H1 (cell line): ENCODE measurements around the gene MCM5. TPM values are rescaled to one million over a fixed set of nuclear protein-coding genes. Genes with fewer than 3 reads are reported as not detected.

Experiments
- CTCF ChIA-PET: fragments of 300-600 bp; sonication (Branson Sonifier 250); formaldehyde crosslinking; loops from one replicate; lab custom pipeline; 2021; ENCODE audit not compliant: partially characterized antibody; lab: Charles Lee
- POLR2A ChIA-PET: fragments of 300-600 bp; sonication (Branson Sonifier 250); formaldehyde crosslinking; loops from one replicate; lab custom pipeline; 2021; ENCODE audit warnings: inconsistent platforms; ENCODE audit not compliant: partially characterized antibody; lab: Charles Lee
- DNase-seq, 2 experiments: peaks; one replicate each; pipeline versions ENCODE4 v3.0.0 to v3.0.0-alpha.2; 2010 to 2022; ENCODE audit warnings: low spot score in 2 of 2, low read depth in 1 of 2, mixed read lengths in 1 of 2
- FAIRE-seq: peaks from 2 replicates; lab custom pipeline; 2011; peaks lifted over from hg19 to GRCh38; lab: Jason Lieb, UNC
- H2AFZ ChIP-seq: 2 replicates; pipeline ENCODE4 v1.8.1; 2012; ENCODE audit warnings: low read length, inconsistent platforms
- H2AK5ac ChIP-seq: 2 replicates; pipeline ENCODE4 v1.6.1; 2013; ENCODE audit warnings: low read depth, low read length
- H2BK120ac ChIP-seq: replicated peaks from 2 replicates; pipeline ENCODE3; 2013; ENCODE audit warnings: low read depth, low read length, inconsistent platforms
- H2BK12ac ChIP-seq: 2 replicates; pipeline ENCODE4 v1.6.1; 2013; ENCODE audit warnings: low read depth, low read length
- H2BK15ac ChIP-seq: 2 replicates; pipeline ENCODE4 v1.6.1; 2013; ENCODE audit warnings: low read length
- H2BK20ac ChIP-seq: 2 replicates; pipeline ENCODE4 v1.6.1; 2013; ENCODE audit warnings: low read length
- H2BK5ac ChIP-seq: 2 replicates; pipeline ENCODE4 v1.6.1; 2013; ENCODE audit warnings: low read depth, low read length
- H3K14ac ChIP-seq: 2 replicates; pipeline ENCODE4 v1.6.1; 2013; ENCODE audit warnings: inconsistent platforms; ENCODE audit not compliant: insufficient read length
- H3K18ac ChIP-seq: 2 replicates; pipeline ENCODE4 v1.6.1; 2013; ENCODE audit warnings: low read length; ENCODE audit errors: extremely low read depth
- H3K23ac ChIP-seq: 2 replicates; pipeline ENCODE4 v1.6.1; 2013; ENCODE audit warnings: inconsistent platforms; ENCODE audit not compliant: insufficient read length
- H3K23me2 ChIP-seq: 2 replicates; pipeline ENCODE4 v1.6.1; 2013; ENCODE audit warnings: low read depth, low read length
- H3K27ac ChIP-seq: 2 replicates; pipeline ENCODE4 v1.6.1; 2011; ENCODE audit warnings: low read depth, low read length, inconsistent platforms
- H3K27me3 ChIP-seq, 4 experiments: replicated peaks in 1 of 4; 1 replicate in 1 of 4; 2 replicates in 3 of 4; pipeline versions ENCODE4 v1.6.1 to v1.8.1; 2011 to 2013; ENCODE audit warnings: low read length in 3 of 4, mild to moderate bottlenecking in 3 of 4, inconsistent platforms in 2 of 4, mixed read lengths in 2 of 4, moderate library complexity in 1 of 4; ENCODE audit not compliant: control insufficient read depth in 3 of 4, insufficient read depth in 3 of 4; ENCODE audit errors: extremely low read depth in 1 of 4
- H3K36me3 ChIP-seq, 4 experiments: 2 replicates each; pipeline versions ENCODE4 v1.6.1 to v1.8.1; 2011 to 2013; ENCODE audit warnings: mild to moderate bottlenecking in 4 of 4, low read length in 3 of 4, moderate library complexity in 2 of 4, control low read depth in 1 of 4, inconsistent platforms in 1 of 4; ENCODE audit not compliant: insufficient read depth in 4 of 4, control insufficient read depth in 2 of 4
- H3K4ac ChIP-seq: replicated peaks from 2 replicates; pipeline ENCODE3; 2013; ENCODE audit warnings: low read length, low read depth, mixed read lengths, inconsistent platforms; ENCODE audit not compliant: insufficient read length
- H3K4me1 ChIP-seq, 4 experiments: replicated peaks in 1 of 4; 1 replicate in 1 of 4; 2 replicates in 3 of 4; pipeline versions ENCODE4 v1.6.1 to v1.8.1; 2011 to 2013; ENCODE audit warnings: low read length in 3 of 4, inconsistent platforms in 2 of 4, mixed read lengths in 1 of 4; ENCODE audit not compliant: insufficient read depth in 4 of 4, control insufficient read depth in 3 of 4
- H3K4me2 ChIP-seq, 2 experiments: 2 replicates each; pipeline versions ENCODE4 v1.6.1 to v1.8.1; 2011 to 2013; ENCODE audit warnings: low read depth in 2 of 2, low read length in 2 of 2, control low read depth in 1 of 2, inconsistent platforms in 1 of 2, mild to moderate bottlenecking in 1 of 2; ENCODE audit not compliant: insufficient read depth in 1 of 2
- H3K4me3 ChIP-seq, 4 experiments: fragments of 200-600, 300-600 bp in 1 of 4; sonication (generic), shearing (Covaris generic), sonication (Bioruptor Twin) in 1 of 4; 2 replicates each; pipeline versions ENCODE4 v1.5.1 to v1.8.1; 2011 to 2016; ENCODE audit warnings: low read length in 4 of 4, low read depth in 3 of 4, control low read depth in 2 of 4, inconsistent platforms in 2 of 4, mild to moderate bottlenecking in 2 of 4, mixed read lengths in 1 of 4, moderate library complexity in 1 of 4; ENCODE audit not compliant: insufficient read depth in 2 of 4; ENCODE audit errors: extremely low read depth in 1 of 4
- H3K56ac ChIP-seq: replicated peaks from 2 replicates; pipeline ENCODE3; 2013; ENCODE audit warnings: low read depth, mild to moderate bottlenecking, mixed read lengths, low read length, inconsistent platforms; ENCODE audit not compliant: insufficient read length
- H3K79me1 ChIP-seq: 2 replicates; pipeline ENCODE4 v1.6.1; 2013; ENCODE audit warnings: low read depth, low read length, control low read depth
- H3K79me2 ChIP-seq, 2 experiments: 2 replicates each; pipeline versions ENCODE4 v1.6.1 to v1.8.1; 2012 to 2013; ENCODE audit warnings: low read length in 2 of 2, mild to moderate bottlenecking in 2 of 2, inconsistent platforms in 1 of 2; ENCODE audit not compliant: insufficient read depth in 2 of 2, control insufficient read depth in 1 of 2
- H3K9ac ChIP-seq, 4 experiments: replicated peaks in 1 of 4; 1 replicate in 1 of 4; 2 replicates in 3 of 4; pipeline versions ENCODE4 v1.6.1 to v1.8.1; 2011 to 2013; ENCODE audit warnings: low read depth in 3 of 4, low read length in 3 of 4, control low read depth in 2 of 4, mild to moderate bottlenecking in 2 of 4, moderate library complexity in 2 of 4, inconsistent platforms in 1 of 4; ENCODE audit errors: extremely low read depth in 1 of 4
- H3K9me3 ChIP-seq, 2 experiments: 2 replicates each; pipeline versions ENCODE4 v1.6.1 to v1.8.1; 2012 to 2013; ENCODE audit warnings: mild to moderate bottlenecking in 2 of 2, moderate library complexity in 2 of 2, control low read depth in 1 of 2, inconsistent platforms in 1 of 2, low read depth in 1 of 2, low read length in 1 of 2, mixed read lengths in 1 of 2; ENCODE audit not compliant: insufficient read depth in 2 of 2
- H4K20me1 ChIP-seq, 2 experiments: replicated peaks in 1 of 2; 2 replicates each; pipeline versions ENCODE3 to v1.8.1; 2011 to 2013; ENCODE audit warnings: inconsistent platforms in 2 of 2, low read length in 2 of 2, mild to moderate bottlenecking in 1 of 2; ENCODE audit not compliant: insufficient read depth in 2 of 2, control insufficient read depth in 1 of 2
- H4K5ac ChIP-seq: 2 replicates; pipeline ENCODE4 v1.6.1; 2013; ENCODE audit warnings: low read length, low read depth, mixed read lengths, inconsistent platforms; ENCODE audit not compliant: insufficient read length
- H4K8ac ChIP-seq: 2 replicates; pipeline ENCODE4 v1.8.0; 2013; ENCODE audit warnings: mild to moderate bottlenecking, moderate library complexity, low read length, inconsistent platforms; ENCODE audit not compliant: insufficient read depth; ENCODE audit errors: extremely low read depth
- H4K91ac ChIP-seq: replicated peaks from 2 replicates; pipeline ENCODE3; 2013; ENCODE audit warnings: low read length, mixed read lengths, inconsistent platforms; ENCODE audit not compliant: insufficient read length
- ASH2L ChIP-seq: fragments of 200-600, 300-600 bp; sonication (generic); IDR thresholded peaks from one replicate; pipeline ENCODE4 v1.7.1; 2017; ENCODE audit warnings: low read length
- BCL11A ChIP-seq, 2 experiments: IDR thresholded peaks; one replicate each; pipeline ENCODE4 v1.6.1; 2011; ENCODE audit warnings: low read depth in 2 of 2, low read length in 2 of 2, mild to moderate bottlenecking in 2 of 2
- JUN ChIP-seq: IDR thresholded peaks from 2 replicates; pipeline ENCODE4 v1.6.1; 2011; ENCODE audit warnings: low read depth, mild to moderate bottlenecking, improper control_type of control experiment, low read length
- KDM4A ChIP-seq: IDR thresholded peaks from one replicate; pipeline ENCODE4 v1.7.1; 2012; ENCODE audit warnings: low read depth, mild to moderate bottlenecking, moderate library complexity, low read length, inconsistent platforms; ENCODE audit not compliant: severe bottlenecking
- MAX ChIP-seq: IDR thresholded peaks from 2 replicates; pipeline ENCODE4 v1.6.1; 2012; ENCODE audit warnings: inconsistent platforms
- NANOG ChIP-seq: IDR thresholded peaks from 2 replicates; pipeline ENCODE4 v1.6.1; 2011; ENCODE audit warnings: low read length, low read depth, mild to moderate bottlenecking, inconsistent platforms; ENCODE audit not compliant: insufficient read depth, poor library complexity, severe bottlenecking
- POLR2AphosphoS5 ChIP-seq: IDR thresholded peaks from 2 replicates; pipeline ENCODE4 v1.6.1; 2011; ENCODE audit warnings: low read depth, low read length
- SRF ChIP-seq: IDR thresholded peaks from 2 replicates; pipeline ENCODE4 v1.6.1; 2011; ENCODE audit warnings: mild to moderate bottlenecking, low read depth, low read length, moderate library complexity
- TAF1 ChIP-seq: IDR thresholded peaks from 2 replicates; pipeline ENCODE4 v1.6.1; 2011; ENCODE audit warnings: mild to moderate bottlenecking, low read depth, low read length
- TCF12 ChIP-seq: IDR thresholded peaks from 2 replicates; pipeline ENCODE4 v1.6.1; 2011; ENCODE audit warnings: low read depth, mild to moderate bottlenecking, low read length
- WGBS, 2 experiments: shearing (Covaris generic) in 1 of 2; methylation state at CpG; one replicate each; pipeline versions ENCODE4 v1.1.6 to v1.1.7; 2013 to 2015; ENCODE audit warnings: low lambda C conversion rate in 2 of 2, mixed read lengths in 2 of 2, inconsistent platforms in 1 of 2, low coverage in 1 of 2, missing lambda C conversion rate in 1 of 2; ENCODE audit not compliant: insufficient replicate concordance in 2 of 2, insufficient coverage in 1 of 2, insufficient read length in 1 of 2; ENCODE audit errors: extremely low coverage in 1 of 2, missing lambda C conversion rate in 1 of 2; 5-methylcytosine and 5-hydroxymethylcytosine counted together
- polyA plus RNA-seq, 7 experiments: library from polyadenylated mRNA; depleted of rRNA in 3 of 7; stranded (reverse) in 5 of 7; unstranded in 2 of 7; fragments of >200 nt in 5 of 7; fragments of 200-250 nt in 2 of 7; gene quantifications; 1 replicate in 5 of 7; 2 replicates in 1 of 7; 4 replicates in 1 of 7; pipeline versions ENCODE4 v1.2.1 to v1.2.3, GENCODE V29; 2011 to 2013; ENCODE audit warnings: missing spikeins in 2 of 7, mixed read lengths in 2 of 7
- total RNA-seq: library from RNA; stranded (reverse); fragmentation: NEBNext Ultra II Directional; extraction: Animal tissue kit (Norgen Biotek cat#: 25700); gene quantifications from 2 replicates; pipeline ENCODE4 v1.2.1, GENCODE V29; 2021
- TF ChIP-seq, protein P1 (sequence below): IDR thresholded peaks from 2 replicates; pipeline ENCODE4 v1.6.1; 2012; ENCODE audit warnings: inconsistent platforms
- TF ChIP-seq, protein P2 (sequence below): IDR thresholded peaks from 2 replicates; pipeline ENCODE4 v1.6.1; 2011; ENCODE audit warnings: low read length, improper control_type of control experiment

Gene MCM5
- total and polyA plus RNA-seq, 2 of the 8 experiments (the other 6 are each of a cell fraction or from before 2014, with no cell fraction given), result 210 to 305 TPM

DNA sequence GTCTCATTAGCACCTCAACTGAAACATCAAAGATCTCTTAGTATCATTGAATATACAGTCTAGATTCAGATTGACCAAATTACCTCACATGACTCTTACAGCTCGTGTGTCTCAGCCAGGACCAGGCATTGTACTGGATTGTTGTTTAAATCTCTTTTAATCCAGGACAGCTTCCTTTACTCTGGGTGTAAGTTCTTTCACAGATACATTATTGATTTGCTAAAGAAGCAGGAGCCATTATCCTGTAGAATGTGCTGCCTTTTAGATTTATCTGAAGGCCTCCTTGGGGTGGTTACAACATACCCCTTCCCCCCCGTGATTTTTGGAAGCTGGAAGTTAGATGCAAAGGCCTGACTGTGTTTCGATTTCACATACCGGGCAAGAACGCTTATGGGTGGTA lies 4.2 kb downstream of the MCM5 start:
- no peak overlapping the region for H3K27ac ChIP-seq
- H4K91ac ChIP-seq, result no peak overlapping the region
- peaks cover 8 to 22% (median 13%) of the 10 kb centered on the region in 4 experiments for H3K4me1 ChIP-seq
- H3K4ac ChIP-seq, result no peak overlapping the region
- H2BK5ac ChIP-seq, result 0 out of 2 replicates have a peak overlapping the region, but pooled peaks have one; percentile 24
- ChIA-PET POLR2A (interaction anchor here (0.6 to 57.4 kb wide), 8 partner anchors 8 to 286 kb away, joined by 3 to 1995 read pairs (median 6); partner anchors contain the start of genes HMOX1 and MCM5), CTCF (interaction anchor here (1.1 to 14.1 kb wide), 4 partner anchors 18 to 54 kb away, joined by 3 to 122 read pairs (median 5); no protein-coding TSS in a partner anchor)
- H3K4me2 ChIP-seq, result no peak overlapping the region
- peaks cover 2 to 14% of the 10 kb centered on the region in 2 experiments for H4K20me1 ChIP-seq
- no peak overlapping the region for H3K56ac ChIP-seq
- no peak overlapping the region for H3K14ac ChIP-seq
- H3K23me2 ChIP-seq, result peaks cover 3% of the 10 kb centered on the region; the same call in 1 of the 2 replicates
- peaks cover 11% of the 10 kb centered on the region; the same call in 1 of the 2 replicates for H3K79me1 ChIP-seq
- H3K27me3 ChIP-seq, result no peaks in the 10 kb centered on the region
- no peak overlapping the region for H4K8ac ChIP-seq
- H3K23ac ChIP-seq, result no peak overlapping the region
- no peak overlapping the region; a peak in 1 of 7 replicates for H3K9ac ChIP-seq
- H4K5ac ChIP-seq, result no peak overlapping the region
- no peak overlapping the region for H2AK5ac ChIP-seq
- no peak overlapping the region for H3K4me3 ChIP-seq
- no peaks in the 10 kb centered on the region for H3K9me3 ChIP-seq
- H3K18ac ChIP-seq, result no peak overlapping the region
- H3K36me3 ChIP-seq, result peaks cover 44 to 81% (median 66%) of the 10 kb centered on the region in 4 experiments
- peaks cover 12 to 44% of the 10 kb centered on the region in 2 experiments for H3K79me2 ChIP-seq
- DNase-seq, result no peak
- no peak overlapping the region for H2AFZ ChIP-seq
- 95% methylated on average over 5 of the region's 5 CpGs; no CpG with 5 or more reads in 1 of the 2 experiments for WGBS, 2 experiments
- H2BK15ac ChIP-seq, result no peak overlapping the region
- no peak overlapping the region for H2BK20ac ChIP-seq
- H2BK12ac ChIP-seq, result no peak overlapping the region
- FAIRE-seq, result no peak
- no peak overlapping the region for H2BK120ac ChIP-seq
- TF ChIP-seq, protein P1, sequence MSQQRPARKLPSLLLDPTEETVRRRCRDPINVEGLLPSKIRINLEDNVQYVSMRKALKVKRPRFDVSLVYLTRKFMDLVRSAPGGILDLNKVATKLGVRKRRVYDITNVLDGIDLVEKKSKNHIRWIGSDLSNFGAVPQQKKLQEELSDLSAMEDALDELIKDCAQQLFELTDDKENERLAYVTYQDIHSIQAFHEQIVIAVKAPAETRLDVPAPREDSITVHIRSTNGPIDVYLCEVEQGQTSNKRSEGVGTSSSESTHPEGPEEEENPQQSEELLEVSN, result no peak
- no peak for TF ChIP-seq ASH2L
- TF ChIP-seq BCL11A (IDR thresholded peaks at IDR 0.05; ENCODE audit: low read depth in 2 of 2, low read length in 2 of 2), result no peak
- TF ChIP-seq MAX, result no peak
- no peak for TF ChIP-seq TCF12
- no peak for TF ChIP-seq NANOG
- no peak for TF ChIP-seq POLR2AphosphoS5
- no peak for TF ChIP-seq SRF
- TF ChIP-seq, protein P2, sequence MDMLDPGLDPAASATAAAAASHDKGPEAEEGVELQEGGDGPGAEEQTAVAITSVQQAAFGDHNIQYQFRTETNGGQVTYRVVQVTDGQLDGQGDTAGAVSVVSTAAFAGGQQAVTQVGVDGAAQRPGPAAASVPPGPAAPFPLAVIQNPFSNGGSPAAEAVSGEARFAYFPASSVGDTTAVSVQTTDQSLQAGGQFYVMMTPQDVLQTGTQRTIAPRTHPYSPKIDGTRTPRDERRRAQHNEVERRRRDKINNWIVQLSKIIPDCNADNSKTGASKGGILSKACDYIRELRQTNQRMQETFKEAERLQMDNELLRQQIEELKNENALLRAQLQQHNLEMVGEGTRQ, result no peak
- TF ChIP-seq JUN, result no peak
- no peak for TF ChIP-seq KDM4A
- TF ChIP-seq TAF1, result no peak
